Urothelium cell line (cell line): ENCODE measurements around the gene DMWD.

Source experiments
- DNase-seq: peaks from one replicate; pipeline ENCODE4 v3.0.0; 2011; ENCODE audit warnings: low spot score, mixed read lengths
- FAIRE-seq: peaks from 2 replicates; lab custom pipeline; 2011; peaks lifted over from hg19 to GRCh38; lab: Jason Lieb, UNC

DMWD gene

DNA sequence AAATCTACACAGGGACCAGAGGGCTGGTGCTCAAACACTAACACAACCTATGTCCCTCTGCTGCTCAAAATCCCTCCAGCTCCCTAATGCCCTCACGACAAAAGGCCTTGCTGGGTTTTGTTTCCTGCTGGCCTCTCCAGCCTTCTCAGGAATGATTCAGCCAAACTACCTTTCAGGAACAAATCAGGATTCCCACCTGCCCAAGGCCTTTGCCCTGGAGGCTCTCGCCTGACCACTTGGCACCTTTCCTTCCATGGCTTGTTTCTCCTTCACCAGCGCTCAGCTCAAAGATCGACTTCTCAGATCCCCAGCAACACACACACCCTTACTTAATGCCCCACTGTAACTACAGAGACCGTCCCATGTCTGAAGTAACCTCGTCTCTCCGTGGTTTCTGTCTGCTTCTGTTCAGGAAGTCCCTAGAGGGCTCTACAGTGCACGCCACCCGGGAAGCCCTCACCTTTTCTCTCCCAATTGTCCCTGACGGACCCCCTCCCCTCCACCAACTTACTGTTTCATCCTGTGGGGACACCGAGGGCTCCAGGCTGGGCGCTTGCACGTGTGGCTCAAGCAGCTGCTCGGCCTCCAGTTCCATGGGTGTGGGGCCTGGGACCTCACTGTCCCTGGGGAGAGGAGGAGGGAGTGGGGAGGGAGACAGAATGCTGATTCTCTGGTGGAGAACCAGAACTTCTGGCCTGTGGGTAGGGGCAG lies 20.4 kb downstream of the DMWD start:
- FAIRE-seq (no peak), DNase-seq (no peak)

DNA sequence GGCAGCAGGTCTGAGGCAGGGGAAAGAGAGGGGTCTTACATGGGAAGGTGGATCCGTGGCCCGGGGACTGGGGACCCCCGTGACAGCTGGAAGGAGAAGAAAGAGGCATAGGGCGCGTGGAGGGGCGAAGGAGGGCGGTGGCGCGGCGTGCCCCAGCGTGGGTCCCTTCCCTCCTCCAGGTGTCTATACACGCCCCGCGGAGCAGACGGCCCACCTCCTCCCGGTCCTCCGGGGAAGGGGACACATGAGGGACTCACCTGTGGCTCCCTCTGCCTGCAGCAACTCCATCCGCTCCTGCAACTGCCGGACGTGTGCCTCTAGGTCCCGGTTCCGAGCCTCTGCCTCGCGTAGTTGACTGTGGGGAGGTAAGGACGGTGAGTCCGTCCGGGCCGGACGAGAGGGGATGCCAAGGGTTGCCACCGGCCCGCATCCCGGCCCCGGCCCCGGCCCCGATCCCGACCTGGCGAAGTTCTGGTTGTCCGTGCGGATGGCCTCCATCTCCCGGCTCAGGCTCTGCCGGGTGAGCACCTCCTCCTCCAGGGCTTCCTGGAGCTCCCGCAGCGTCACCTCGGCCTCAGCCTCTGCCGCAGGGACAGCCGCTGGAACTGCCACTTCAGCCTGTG lies 21.2 kb downstream of the DMWD start:
- no peak for DNase-seq
- no peak for FAIRE-seq

DNA sequence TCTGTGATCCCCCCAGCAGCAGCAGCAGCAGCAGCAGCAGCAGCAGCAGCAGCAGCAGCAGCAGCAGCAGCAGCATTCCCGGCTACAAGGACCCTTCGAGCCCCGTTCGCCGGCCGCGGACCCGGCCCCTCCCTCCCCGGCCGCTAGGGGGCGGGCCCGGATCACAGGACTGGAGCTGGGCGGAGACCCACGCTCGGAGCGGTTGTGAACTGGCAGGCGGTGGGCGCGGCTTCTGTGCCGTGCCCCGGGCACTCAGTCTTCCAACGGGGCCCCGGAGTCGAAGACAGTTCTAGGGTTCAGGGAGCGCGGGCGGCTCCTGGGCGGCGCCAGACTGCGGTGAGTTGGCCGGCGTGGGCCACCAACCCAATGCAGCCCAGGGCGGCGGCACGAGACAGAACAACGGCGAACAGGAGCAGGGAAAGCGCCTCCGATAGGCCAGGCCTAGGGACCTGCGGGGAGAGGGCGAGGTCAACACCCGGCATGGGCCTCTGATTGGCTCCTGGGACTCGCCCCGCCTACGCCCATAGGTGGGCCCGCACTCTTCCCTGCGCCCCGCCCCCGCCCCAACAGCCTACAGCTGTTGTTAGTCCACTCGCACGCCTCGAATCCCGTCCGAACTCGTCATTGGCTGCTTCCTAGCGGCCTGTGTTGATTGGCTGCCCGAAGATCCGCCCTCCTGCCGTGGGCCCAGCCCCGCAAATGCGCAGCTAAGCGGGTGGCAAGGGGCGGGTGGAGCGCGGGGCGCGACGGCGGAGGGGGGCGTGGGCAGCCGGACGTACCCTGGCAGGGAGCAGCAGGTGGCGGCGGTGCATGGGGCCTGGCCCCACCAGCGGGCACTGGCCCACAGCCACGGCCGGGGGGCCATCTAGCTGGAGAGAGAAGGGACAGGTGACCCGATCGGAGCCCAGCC lies 22.2 kb downstream of the DMWD start:
- no peak for FAIRE-seq
- peak; percentile 84 for DNase-seq

DNA sequence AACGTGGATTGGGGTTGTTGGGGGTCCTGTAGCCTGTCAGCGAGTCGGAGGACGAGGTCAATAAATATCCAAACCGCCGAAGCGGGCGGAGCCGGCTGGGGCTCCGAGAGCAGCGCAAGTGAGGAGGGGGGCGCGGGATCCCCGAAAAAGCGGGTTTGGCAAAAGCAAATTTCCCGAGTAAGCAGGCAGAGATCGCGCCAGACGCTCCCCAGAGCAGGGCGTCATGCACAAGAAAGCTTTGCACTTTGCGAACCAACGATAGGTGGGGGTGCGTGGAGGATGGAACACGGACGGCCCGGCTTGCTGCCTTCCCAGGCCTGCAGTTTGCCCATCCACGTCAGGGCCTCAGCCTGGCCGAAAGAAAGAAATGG lies 22.8 kb downstream of the DMWD start:
- FAIRE-seq (no peak), DNase-seq (no peak)

DNA sequence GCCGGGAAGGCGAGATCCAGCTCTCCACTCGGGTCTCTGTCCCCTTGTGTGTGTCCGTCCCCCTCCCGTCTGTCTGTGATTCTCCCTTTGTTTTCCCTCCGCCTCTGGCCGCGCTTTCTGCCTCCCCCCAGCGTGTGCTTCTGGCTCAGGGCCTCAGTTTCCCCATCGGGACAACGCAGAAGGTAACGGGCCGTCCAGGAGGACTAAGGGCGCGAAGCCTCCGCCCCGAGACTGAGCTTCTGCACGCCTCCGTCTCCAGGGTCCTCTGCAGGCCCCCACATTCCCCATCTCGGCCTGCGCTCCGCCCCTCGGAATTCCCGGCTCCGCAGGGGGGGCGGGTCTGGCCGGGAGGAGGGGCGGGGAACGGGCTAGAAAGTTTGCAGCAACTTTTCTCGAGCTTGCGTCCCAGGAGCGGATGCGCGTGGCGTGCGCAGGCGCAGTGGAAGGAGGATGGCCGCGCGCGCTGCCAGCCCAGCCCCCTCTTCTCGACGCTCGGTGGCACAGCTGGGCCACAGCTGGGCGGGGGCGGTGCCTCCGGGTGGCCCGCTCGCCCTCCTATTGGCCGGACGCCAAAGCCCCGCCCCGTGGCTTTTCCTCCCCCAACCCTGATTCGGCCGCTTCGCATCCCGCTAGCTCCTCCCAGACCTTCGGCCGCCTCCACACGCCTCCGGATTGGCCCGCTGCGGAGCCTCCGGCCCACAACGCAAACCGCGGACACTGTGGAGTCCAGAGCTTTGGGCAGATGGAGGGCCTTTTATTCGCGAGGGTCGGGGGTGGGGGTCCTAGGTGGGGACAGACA lies 23.5 kb downstream of the DMWD start, which contains the start of gene SIX5:
Gene SIX5, minus strand, starts transcription at position 269 of the 799 bp plus-strand sequence. CDS start 408 bp downstream, outside the sequence.
- peak; percentile 82 for FAIRE-seq
- peak; percentile 98 for DNase-seq

DNA sequence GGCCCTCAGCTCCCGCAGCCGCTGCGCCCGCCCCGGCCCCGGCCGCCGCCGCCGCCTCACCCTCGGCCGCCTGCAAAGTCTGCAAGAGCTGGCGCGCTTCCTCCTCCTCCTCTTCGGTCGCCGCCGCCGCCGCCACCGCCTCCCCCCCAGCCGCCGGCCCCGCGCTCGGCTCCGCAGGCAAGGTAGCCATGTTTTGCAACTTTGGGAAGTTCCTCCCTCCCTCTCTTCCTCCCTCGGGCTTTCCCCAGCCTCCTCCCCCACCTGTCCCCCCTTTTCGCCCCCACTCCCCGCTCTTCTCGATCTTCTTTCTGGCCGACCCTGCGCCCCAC lies 24.0 kb downstream of the DMWD start:
- DNase-seq (peak; percentile 40), FAIRE-seq (no peak)

DNA sequence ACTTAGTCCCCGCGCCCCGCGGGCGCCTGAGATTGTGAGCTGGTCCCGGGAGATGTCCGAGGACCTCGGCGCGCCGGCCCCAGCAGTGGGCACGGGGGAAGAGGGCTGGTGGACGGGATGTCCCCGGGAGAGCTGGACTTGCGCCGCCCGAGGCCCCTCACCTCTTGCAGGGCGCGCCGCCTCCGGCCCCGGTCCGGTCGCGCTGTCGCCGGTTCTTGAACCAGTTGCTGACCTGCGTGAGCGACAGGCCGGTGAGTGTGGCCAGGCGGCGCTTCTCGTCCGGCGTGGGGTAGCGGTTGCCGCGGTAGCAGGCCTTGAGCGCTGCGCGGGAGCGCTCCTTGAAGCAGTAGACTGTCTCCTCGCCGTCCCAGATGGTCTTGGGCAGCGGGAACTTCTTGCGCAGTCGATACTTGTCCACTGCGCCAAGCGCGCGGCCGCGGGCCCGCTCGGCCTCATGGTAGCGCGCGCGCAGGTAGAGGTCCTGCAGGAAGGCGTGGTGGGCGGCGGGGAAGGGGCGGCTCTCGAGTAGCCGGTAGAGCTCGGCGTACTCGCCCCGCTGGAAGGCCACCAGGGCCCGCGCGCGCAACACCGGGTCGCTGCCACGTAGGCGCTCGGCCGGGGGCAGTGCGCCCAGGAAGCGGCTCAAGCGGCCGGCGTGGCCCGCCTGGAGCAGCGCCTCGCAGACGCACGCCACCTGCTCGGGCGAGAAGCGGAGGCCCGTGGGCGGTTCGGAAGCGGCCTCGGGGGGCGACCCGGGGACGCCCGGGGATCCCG lies 24.6 kb downstream of the DMWD start:
- FAIRE-seq (peak; percentile 5), DNase-seq (peak; percentile 50)

DNA sequence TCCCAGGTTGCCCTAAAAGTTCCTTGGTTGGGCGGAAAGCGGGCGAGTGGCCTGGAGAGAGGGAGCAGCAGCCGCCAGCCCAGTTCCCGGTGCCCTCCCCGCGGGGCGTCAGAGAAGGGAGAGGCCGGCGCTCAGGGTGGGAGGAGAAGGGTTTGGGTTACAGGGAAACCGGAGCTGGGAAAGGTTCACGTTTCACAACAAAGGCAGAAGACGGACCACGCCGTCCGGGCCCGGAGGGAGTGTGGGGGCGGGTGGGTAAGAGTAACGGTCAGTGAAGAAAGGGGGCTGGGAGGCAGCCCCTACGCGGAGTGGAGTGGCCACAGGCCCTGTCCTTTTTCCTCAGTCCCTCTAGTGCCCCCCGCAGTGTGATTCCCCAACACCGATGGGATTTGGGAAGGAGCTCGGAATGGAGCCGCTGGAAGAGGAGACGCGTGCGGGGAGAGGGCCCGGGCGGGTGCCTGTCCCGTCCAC lies 25.2 kb downstream of the DMWD start:
- DNase-seq: peak; percentile 76
- FAIRE-seq: no peak

DNA sequence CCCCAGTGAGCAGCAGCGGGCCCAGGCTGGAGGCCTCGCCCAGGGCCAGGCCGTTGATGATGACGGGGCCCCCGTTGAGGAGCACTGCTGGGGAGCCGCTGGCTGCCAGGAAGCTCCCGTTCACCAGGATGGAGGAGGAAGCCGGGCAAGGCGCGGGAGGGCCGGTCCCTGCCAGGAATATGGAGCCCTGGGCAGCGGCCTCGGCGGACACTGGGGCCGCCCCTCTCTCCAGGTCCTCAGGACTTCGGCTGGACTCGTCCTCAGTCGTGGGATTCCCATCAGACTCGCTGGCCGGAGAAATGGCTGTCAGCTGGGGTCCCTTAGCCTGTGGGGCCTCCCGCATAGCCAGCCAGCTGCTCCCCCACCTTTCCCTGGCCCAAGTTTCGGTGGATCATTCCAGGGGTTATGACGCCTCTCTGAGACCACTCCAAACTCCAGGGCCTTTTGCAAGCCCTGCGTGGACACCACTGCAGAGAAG lies 25.7 kb downstream of the DMWD start:
- FAIRE-seq (no peak), DNase-seq (no peak)

DNA sequence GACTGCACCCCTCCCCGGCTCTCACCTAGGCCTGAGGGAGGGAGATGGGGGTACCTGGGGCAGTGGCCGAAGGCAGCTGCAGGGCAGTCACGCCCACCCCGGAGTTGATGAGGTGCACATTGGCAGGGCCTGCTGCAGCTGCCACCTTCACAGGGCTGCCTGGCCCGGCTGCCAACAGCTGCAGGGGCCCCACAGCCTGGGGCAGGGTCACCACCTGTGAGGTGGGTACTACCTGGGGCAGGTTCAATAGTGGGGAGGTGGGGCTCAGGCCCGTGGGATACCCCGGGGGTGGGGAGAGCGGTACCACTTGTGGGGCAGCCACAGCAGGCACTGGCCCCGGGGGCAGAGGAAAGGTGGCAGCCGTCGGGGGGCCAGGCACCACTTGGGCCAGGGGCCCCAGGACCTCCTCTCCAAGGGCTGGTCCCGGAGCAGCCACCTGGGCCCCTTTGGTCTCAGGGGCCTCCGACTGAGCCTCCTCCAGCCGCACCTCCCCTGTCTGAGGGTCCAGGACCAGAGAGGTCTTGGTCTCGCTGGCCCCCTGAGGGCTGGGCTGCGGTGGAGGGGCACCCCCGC lies 26.3 kb downstream of the DMWD start:
- no peak for FAIRE-seq
- DNase-seq: no peak

DNA sequence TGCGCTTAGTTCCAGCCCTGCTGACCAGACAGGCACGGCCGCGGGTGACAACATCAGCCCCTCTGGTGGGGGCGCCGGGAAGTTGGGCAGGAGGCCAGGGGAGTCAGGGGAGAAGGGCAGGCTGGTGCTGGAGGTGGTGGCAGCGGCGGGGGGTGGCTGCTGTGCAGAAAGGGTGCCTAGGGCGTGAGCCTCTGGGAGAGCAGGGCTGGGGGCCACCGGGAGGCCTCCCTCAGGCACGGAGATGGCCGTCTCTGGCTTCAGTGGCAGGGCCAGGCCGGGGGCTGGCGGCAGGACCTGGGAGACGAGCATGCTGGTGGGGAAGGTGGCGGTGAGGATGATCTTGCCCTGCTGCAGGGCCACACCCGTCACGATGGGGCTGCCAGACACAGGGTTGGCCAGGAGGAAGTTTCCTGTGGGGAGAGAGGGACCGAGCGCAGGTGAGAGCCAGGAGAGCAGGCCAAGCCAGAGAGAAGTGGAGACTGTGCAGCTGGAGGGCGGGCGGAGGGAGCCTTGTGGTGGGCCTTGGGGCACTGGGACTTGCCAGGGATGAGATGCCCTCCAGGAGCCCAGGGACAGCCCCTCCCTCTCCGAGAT lies 26.8 kb downstream of the DMWD start:
- DNase-seq (no peak), FAIRE-seq (no peak)

DNA sequence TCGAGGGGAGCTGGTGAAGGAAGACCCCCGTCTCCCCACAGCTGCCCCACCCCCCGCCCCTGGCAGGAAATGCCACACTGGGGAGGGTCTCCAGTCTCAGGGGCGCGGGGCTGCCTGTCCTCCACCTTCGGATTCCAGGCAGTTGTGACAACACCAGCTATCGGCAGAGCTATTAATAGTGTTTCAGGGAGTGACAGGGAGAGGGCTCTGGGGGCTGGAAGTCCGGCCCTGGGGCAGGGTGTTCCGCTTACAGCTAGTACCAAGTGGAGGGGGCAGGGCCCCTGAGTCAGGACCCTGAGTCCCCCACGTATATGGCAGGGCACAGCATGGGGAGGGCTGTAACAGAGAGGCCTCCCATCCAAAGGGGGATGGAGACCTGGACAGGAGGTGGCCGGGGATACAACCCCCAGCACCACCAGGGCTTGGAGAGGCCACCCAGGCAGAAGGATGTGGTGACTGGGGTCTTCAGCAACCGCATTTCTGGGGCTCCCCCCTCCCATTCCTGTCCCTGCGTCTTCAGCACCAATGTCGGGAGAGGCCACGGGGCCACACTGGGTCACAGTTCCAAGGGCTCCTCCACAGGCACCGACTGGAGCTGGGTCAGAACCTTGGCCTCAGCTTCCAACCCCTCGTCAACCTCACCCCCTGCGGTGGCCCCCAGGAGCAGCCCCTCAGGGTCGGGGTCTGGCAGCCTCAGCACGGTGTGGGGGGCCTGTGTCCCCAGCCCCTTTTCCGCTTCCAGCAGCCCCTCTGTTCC lies 27.5 kb downstream of the DMWD start:
- FAIRE-seq: no peak

DNA sequence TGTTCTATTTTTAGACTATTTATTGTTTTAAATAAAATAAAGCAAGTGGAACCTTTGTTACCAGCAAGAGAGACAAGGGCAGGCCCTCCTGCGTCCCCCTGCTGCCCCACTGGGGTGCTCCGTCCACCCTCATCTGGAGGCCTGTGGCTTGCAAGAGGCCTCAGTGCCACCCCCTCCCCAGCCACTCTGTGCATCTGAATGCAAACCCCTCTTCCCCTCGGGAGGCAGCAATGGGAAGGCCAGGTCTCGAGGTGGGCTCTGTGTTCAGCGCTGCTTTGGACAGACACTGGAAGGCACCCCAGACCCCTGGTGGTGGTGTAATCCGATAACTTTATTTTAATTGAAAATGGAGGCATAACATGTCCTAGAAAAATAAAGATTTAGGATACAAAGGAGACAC lies 28.2 kb downstream of the DMWD start:
- DNase-seq (no peak), FAIRE-seq (no peak)

More for the DNA sequence above, 27.5 kb downstream of the DMWD start:
- no peak for DNase-seq

DNA sequence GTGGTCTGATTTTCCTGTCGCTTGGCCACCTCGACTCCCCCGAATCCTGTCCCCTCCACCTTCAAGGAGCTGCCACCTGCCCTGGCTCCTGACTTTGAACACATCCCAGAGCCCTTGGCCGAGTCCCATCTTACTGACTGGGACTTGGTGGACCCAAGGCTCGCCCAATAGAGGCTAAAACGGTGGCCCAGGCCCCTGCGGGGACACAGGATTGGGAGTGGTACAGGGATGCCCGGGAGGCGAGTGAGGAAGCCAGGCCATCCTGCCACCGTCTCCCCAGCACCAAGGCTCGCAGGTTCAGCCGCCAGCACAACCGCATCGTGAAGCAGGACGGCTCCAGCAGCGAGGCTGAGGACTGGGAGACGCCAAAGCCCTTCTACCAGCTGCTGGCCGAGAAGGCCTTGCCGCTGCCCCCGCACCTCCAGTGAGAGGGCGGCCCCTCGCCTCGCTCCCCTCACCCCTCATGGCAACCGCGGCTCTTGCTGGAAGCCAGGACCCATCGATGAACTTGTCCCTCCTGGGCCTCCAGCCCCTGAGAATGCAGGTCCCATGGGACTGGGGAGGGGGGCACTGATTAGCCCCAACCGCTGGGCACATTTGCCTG lies 28.9 kb downstream of the DMWD start:
- no peak for FAIRE-seq
- no peak for DNase-seq

DNA sequence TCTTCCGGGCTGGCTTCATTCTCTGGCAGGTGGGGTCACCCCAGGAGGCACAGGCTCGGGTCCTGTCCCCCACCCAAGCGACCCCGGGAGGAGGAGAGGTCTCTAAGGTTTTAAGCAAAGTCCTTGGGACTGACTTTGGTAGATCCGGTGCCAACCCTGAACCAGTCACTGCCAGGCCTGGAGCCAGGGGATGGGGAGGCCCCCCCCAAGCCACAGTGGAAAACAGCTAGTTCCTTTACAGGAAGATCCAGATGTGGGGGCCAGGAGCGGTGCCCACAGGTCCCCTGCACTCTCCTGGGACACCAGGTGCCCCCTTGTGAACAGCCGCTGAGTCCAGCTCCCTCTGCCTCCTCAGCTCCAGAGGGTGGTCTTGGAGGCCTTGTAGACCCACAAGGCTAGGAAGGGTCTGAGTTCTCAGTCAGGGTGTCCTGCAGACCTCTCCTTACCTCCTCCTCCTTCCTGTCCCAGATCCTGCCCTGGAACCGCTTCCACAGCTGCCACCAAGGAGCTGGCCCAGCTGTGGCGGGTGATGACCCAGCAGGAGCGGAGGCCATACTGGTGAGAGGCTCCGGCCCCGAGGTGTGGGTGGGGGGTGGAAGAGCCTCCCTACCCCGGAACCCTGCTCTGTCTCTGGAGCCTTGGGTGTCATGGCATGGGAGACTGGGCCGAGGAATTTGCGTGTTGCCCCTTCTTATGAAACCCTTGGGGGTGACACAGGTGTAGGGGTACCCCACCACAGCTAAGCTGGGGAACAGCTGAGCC lies 29.6 kb downstream of the DMWD start:
- DNase-seq (no peak), FAIRE-seq (no peak)

DNA sequence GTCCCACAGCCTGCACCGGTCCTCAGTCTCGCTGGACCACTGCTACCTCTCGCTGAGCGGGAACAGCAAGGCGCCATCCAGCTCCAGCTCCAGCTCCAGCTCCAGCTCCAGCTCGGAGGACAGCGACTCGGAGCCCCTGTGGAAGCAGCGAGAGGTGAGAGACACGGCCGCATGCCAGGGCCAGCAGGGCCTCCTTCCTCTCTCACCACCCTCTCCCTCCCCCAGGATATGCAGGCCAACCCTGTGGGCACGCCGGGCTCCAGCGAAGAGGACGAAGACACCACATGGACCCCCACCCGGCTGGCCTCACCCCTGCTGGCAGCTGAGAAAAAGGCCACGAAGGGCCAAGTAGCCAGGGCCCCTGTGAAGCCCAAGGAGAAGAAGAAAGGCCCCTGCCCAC lies 30.9 kb downstream of the DMWD start:
- no peak for FAIRE-seq
- DNase-seq: no peak

DNA sequence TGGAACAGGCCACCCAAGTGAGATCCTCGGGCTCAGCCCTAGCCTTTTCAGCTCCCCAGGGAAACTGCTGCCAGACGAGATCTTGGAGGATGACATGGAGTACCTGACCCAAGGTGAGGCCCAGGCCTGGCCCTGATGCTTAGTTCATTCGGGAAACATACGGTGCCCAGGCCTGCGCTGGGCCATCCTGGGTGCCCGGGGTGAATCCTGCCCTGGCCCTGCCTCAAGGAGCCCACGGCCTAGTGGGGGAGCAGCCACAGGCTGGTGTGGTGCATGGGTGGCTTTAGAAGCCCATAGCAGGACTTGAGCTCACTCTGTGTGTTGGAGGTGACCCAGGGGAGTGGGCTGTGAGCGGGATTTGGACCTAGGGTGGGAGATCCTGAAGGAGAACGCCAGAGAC lies 33.7 kb downstream of the DMWD start:
- DNase-seq (no peak), FAIRE-seq (no peak)
